ENCODE measurements around the gene SFSWAP. TPM values are rescaled to one million over a fixed set of nuclear protein-coding genes. Genes with fewer than 3 reads are reported as not detected.

The SFSWAP gene
- total and polyA plus RNA-seq, 7 donors = 10.8 to 42.9 (median 27.8) TPM

- H3K36me3 ChIP-seq = no peaks in the 10 kb centered on the region
- WGBS, 2 donors = 12 to 14% methylated on average over 28 of the region's 28 CpGs
- peak; percentile 72 for DNase-seq
- no peaks in the 10 kb centered on the region for H3K9me3 ChIP-seq
- peaks cover 21 to 70% (median 62%) of the 10 kb centered on the region in 3 donors for H3K27me3 ChIP-seq
- no peak for TF ChIP-seq POLR2AphosphoS5 (IDR thresholded peaks at IDR 0.05)
- no peak for TF ChIP-seq CTCF (IDR thresholded peaks at IDR 0.05)
- TF ChIP-seq EP300 (IDR thresholded peaks at IDR 0.05) = no peak
- no peak for TF ChIP-seq POLR2A (IDR thresholded peaks at IDR 0.05)
- H3K4me3 ChIP-seq = peak overlapping the region; percentile 17 to 60 (median 46)
- intact Hi-C loops (cut with DNase I) = loop anchor here (2.0 to 10.0 kb wide), 4 partner anchors 93 to 725 kb away; partner anchors contain the start of gene EP400
- H3K4me1 ChIP-seq = peaks cover 0 to 55% (median 44%) of the 10 kb centered on the region in 4 donors
- H3K27ac ChIP-seq = peak overlapping the region; percentile 63 to 80 (median 74)
Measured at GRCh38 chr12:131829791-131830334, 119.0 kb downstream of the SFSWAP start.

GRCh38 chr12:131830335-131830913, 119.5 kb downstream of the SFSWAP start:
- H3K36me3 ChIP-seq = no peaks in the 10 kb centered on the region
- H3K27ac ChIP-seq = peak overlapping the region; percentile 63 to 80 (median 74)
- H3K9me3 ChIP-seq = no peaks in the 10 kb centered on the region
- TF ChIP-seq POLR2AphosphoS5 (IDR thresholded peaks at IDR 0.05) (peak in 3 of 4 donors; percentile 59 to 69 (median 62)), POLR2A (IDR thresholded peaks at IDR 0.05) (no peak), EP300 (IDR thresholded peaks at IDR 0.05) (no peak), CTCF (IDR thresholded peaks at IDR 0.05) (peak in 2 of 4 experiments; percentile 39 to 44)
- peaks cover 0 to 50% (median 44%) of the 10 kb centered on the region in 4 donors for H3K4me1 ChIP-seq
- peaks cover 21 to 76% (median 67%) of the 10 kb centered on the region in 3 donors for H3K27me3 ChIP-seq
- peak; percentile 92 for DNase-seq
- WGBS, 2 donors = 1% methylated on average over 50 of the region's 50 CpGs
- intact Hi-C loops (cut with DNase I) = loop anchor here (2.0 to 10.0 kb wide), 3 partner anchors 94 to 726 kb away; partner anchors contain the start of gene EP400
- peak overlapping the region; percentile 17 to 60 (median 46) for H3K4me3 ChIP-seq

GRCh38 chr12:131830914-131831571, 120.2 kb downstream of the SFSWAP start:
- peaks cover 21 to 82% (median 73%) of the 10 kb centered on the region in 3 donors for H3K27me3 ChIP-seq
- H3K4me3 ChIP-seq = peak overlapping the region; percentile 17 to 60 (median 46)
- WGBS, 2 donors = 2 to 4% methylated on average over 33 of the region's 33 CpGs
- no peaks in the 10 kb centered on the region for H3K36me3 ChIP-seq
- peaks cover 0 to 49% (median 44%) of the 10 kb centered on the region in 4 donors for H3K4me1 ChIP-seq
- no peak for TF ChIP-seq CTCF (IDR thresholded peaks at IDR 0.05)
- TF ChIP-seq POLR2A (IDR thresholded peaks at IDR 0.05) = no peak
- TF ChIP-seq POLR2AphosphoS5 (IDR thresholded peaks at IDR 0.05) = no peak
- TF ChIP-seq EP300 (IDR thresholded peaks at IDR 0.05) = no peak
- intact Hi-C loops (cut with DNase I) = loop anchor here (2.0 to 10.0 kb wide), 3 partner anchors 94 to 726 kb away; partner anchors contain the start of gene EP400
- DNase-seq = peak; percentile 66
- peak overlapping the region; percentile 63 to 80 (median 74) for H3K27ac ChIP-seq
- H3K9me3 ChIP-seq = no peaks in the 10 kb centered on the region

GRCh38 chr12:131831635-131832041, 120.7 kb downstream of the SFSWAP start:
- Histone ChIP-seq H3K4me1 (peaks cover 0 to 49% (median 44%) of the 10 kb centered on the region in 4 donors), H3K4me3 (peak overlapping the region; percentile 17 to 60 (median 46)), H3K9me3 (no peaks in the 10 kb centered on the region), H3K27me3 (peaks cover 21 to 85% (median 75%) of the 10 kb centered on the region in 3 donors), H3K27ac (peak overlapping the region; percentile 63 to 80 (median 74)), H3K36me3 (no peaks in the 10 kb centered on the region)
- peak; percentile 74 for DNase-seq
- no peak for TF ChIP-seq EP300 (IDR thresholded peaks at IDR 0.05)
- TF ChIP-seq POLR2A (IDR thresholded peaks at IDR 0.05) = no peak
- TF ChIP-seq POLR2AphosphoS5 (IDR thresholded peaks at IDR 0.05) = peak in 1 of 4 donors; percentile 17
- no peak for TF ChIP-seq CTCF (IDR thresholded peaks at IDR 0.05)
- WGBS, 2 donors = 32 to 48% methylated on average over 16 of the region's 16 CpGs
- intact Hi-C loops (cut with DNase I) = loop anchor here (2.0 to 10.0 kb wide), 3 partner anchors 95 to 727 kb away; partner anchors contain the start of gene EP400

Data from sigmoid colon (tissue), 7 donors.